Testis (tissue), 3 donors: Measurements from ENCODE around the gene SLC16A14. TPM values are rescaled to one million over a fixed set of nuclear protein-coding genes. Genes with fewer than 3 reads are reported as not detected.
A peak's percentile ranks its signal among the peaks of the same experiment; 100 is the strongest.

Experiments used
- DNase-seq: peaks from one replicate; pipeline ENCODE4 v3.0.0-alpha.2; 2019
- H3K27ac ChIP-seq, 2 donors: fragments of 200-600 bp; sonication (generic); one replicate each; pipeline ENCODE4 v1.5.1; 2019
- H3K27me3 ChIP-seq: fragments of 200-600 bp; sonication (generic); one replicate; pipeline ENCODE4 v1.5.1; 2019
- H3K36me3 ChIP-seq: fragments of 200-600 bp; sonication (generic); one replicate; pipeline ENCODE4 v1.5.1; 2017; ENCODE audit warnings: low read depth; ENCODE audit errors: missing control alignments
- H3K4me1 ChIP-seq: fragments of 200-600 bp; sonication (generic); one replicate; pipeline ENCODE4 v1.5.1; 2019
- H3K4me3 ChIP-seq, 2 donors: fragments of 200-600 bp; sonication (generic); one replicate each; pipeline ENCODE4 v1.5.1; 2017 to 2019
- H3K9me3 ChIP-seq: fragments of 200-600 bp; sonication (generic); one replicate; pipeline ENCODE4 v1.5.1; 2017
- CTCF ChIP-seq, 3 experiments: fragments of 450-650 bp in 2 of 3; fragments of 200-600 bp in 1 of 3; sonication (generic) in 1 of 3; IDR thresholded peaks; one replicate each; pipeline ENCODE4 v1.5.1; 2016 to 2019; ENCODE audit warnings: antibody characterized with exemption in 3 of 3, mild to moderate bottlenecking in 2 of 3, moderate library complexity in 1 of 3
- POLR2A ChIP-seq: fragments of 450-650 bp; IDR thresholded peaks from one replicate; pipeline ENCODE4 v1.6.1; 2017; ENCODE audit warnings: antibody characterized with exemption, mild to moderate bottlenecking, moderate library complexity
- WGBS, 2 donors: methylation state at CpG; one replicate each; pipeline ENCODE4 v1.1.5; 2018; 5-methylcytosine and 5-hydroxymethylcytosine counted together
- intact Hi-C: fragments of 100-400 bp; cut with DNase I; formaldehyde crosslinking; loops from one replicate; pipeline ENCODE4 v1.15.1; 2023; ENCODE audit warnings: low total_unique reads
- polyA plus RNA-seq: library from polyadenylated mRNA; stranded (reverse); fragments of 350-450 nt; fragmentation: Illumina TruSeq; extraction: RNeasy Lipid Tissue Mini Kit (QIAGEN cat#74804); gene quantifications from one replicate; pipeline ENCODE4 v1.2.3, GENCODE V29; 2014; ENCODE audit warnings: low read depth, low replicate concordance; ENCODE audit not compliant: insufficient read depth
- total RNA-seq, 2 donors: library from RNA; depleted of rRNA; stranded (reverse); fragments of >200 nt; gene quantifications; one replicate each; pipeline ENCODE4 v1.2.3, GENCODE V29; 2016

Gene SLC16A14
- total and polyA plus RNA-seq, 3 donors from 2014 or later = 1.4 to 2.8 (median 2.0) TPM

- no peaks in the 10 kb centered on the region for H3K36me3 ChIP-seq
- peaks cover 4% of the 10 kb centered on the region for H3K4me1 ChIP-seq
- H3K27me3 ChIP-seq = no peaks in the 10 kb centered on the region
- intact Hi-C loops = no loop called here
- no peak for DNase-seq
- H3K27ac ChIP-seq = no peak overlapping the region
- TF ChIP-seq POLR2A = no peak
- no peak for TF ChIP-seq CTCF (IDR thresholded peaks at IDR 0.05)
- WGBS, 2 donors = 92 to 94% methylated on average over 7 of the region's 7 CpGs
- H3K9me3 ChIP-seq = no peaks in the 10 kb centered on the region
- H3K4me3 ChIP-seq = no peak overlapping the region
Measured at GRCh38 chr2:230071421-230071820, 2.7 kb upstream of the SLC16A14 start.

GRCh38 chr2:230069402-230069801, 678 bp upstream of the SLC16A14 start:
- Histone ChIP-seq H3K9me3 (no peaks in the 10 kb centered on the region), H3K36me3 (no peaks in the 10 kb centered on the region), H3K27ac (no peak overlapping the region), H3K4me1 (peaks cover 4% of the 10 kb centered on the region), H3K4me3 (no peak overlapping the region), H3K27me3 (no peaks in the 10 kb centered on the region)
- WGBS, 2 donors = 80 to 83% methylated on average over 6 of the region's 6 CpGs
- TF ChIP-seq POLR2A (no peak), CTCF (IDR thresholded peaks at IDR 0.05) (no peak)
- intact Hi-C loops = no loop called here
- no peak for DNase-seq

GRCh38 chr2:230068016-230068650, 591 bp downstream of the SLC16A14 start:
- H3K27me3 ChIP-seq = no peaks in the 10 kb centered on the region
- H3K4me3 ChIP-seq = peak overlapping the region; percentile 64 to 69
- peaks cover 4% of the 10 kb centered on the region for H3K4me1 ChIP-seq
- TF ChIP-seq POLR2A (no peak), CTCF (IDR thresholded peaks at IDR 0.05) (no peak)
- H3K36me3 ChIP-seq = no peaks in the 10 kb centered on the region
- no peaks in the 10 kb centered on the region for H3K9me3 ChIP-seq
- 0 to 1% methylated on average over 15 to 32 of the region's 60 CpGs for WGBS, 2 donors
- H3K27ac ChIP-seq = peak overlapping the region; percentile 35 to 79
- DNase-seq = peak; percentile 48
- intact Hi-C loops = no loop called here

- H3K27me3 ChIP-seq = no peaks in the 10 kb centered on the region
- no peak overlapping the region for H3K27ac ChIP-seq
- DNase-seq = no peak
- H3K4me1 ChIP-seq = no peaks in the 10 kb centered on the region
- no peaks in the 10 kb centered on the region for H3K9me3 ChIP-seq
- TF ChIP-seq POLR2A (no peak), CTCF (IDR thresholded peaks at IDR 0.05) (no peak)
- WGBS, 2 donors = 92 to 93% methylated on average over 3 of the region's 3 CpGs
- intact Hi-C loops = no loop called here
- no peak overlapping the region for H3K4me3 ChIP-seq
- H3K36me3 ChIP-seq = no peaks in the 10 kb centered on the region
Measured at GRCh38 chr2:230060672-230061293, 7.9 kb downstream of the SLC16A14 start.
